ENCODE measurements around the gene LCN2.
A peak's percentile ranks its signal among the peaks of the same experiment; 100 is the strongest.

The LCN2 gene

GRCh38 chr9:128114326-128115186 lies 34.7 kb upstream of the LCN2 start:
- no peak for DNase-seq (ENCODE audit: low read depth in 4 of 4, low spot score in 1 of 4)

GRCh38 chr9:128115187-128116103 lies 33.8 kb upstream of the LCN2 start:
- no peak for DNase-seq (ENCODE audit: low read depth in 4 of 4, low spot score in 1 of 4)

DNA sequence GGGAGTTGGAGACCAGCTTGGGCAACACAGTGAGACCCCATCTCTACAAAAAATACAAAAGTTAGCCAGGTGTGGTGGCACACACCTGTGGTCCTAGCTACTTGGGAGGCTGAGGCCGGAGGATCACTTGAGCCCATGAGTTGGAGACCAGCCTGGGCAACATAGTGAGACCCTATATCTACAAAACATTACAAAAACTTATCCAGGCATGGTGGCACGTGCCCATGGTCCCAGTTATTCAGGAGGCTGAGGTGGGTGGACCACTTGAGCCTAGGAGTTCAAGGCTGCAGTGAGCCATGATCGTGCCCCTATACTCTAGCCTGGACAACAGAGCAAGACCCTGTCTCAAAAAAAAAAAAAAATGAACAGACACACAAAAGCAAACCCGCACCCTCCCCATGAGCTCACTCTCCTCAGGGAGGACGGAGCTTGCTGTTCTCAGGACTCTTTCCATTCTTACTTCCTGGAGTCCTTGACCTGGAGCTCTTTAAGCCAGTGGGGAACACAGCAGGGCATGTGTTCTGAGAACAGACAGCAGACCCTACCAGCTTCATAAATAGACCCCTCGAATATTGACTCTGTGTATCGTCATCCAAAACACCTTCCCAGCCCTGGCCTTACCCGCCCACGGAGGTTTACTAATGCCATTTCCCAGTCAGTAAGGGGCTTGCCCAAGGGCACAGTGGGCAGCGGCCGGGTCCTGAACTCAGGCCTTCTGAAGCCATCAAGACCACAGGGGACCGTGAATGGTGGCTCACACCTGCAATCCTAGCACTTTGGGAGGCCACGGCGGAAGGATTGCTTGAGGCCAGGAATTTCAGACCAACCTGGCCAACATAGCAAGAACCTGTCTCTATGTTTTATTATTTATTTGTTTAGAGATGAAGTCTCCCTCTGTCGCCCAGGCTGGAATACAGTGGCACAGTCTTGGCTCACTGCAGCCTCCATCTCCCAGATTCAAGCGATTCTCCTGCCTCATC lies 32.9 kb upstream of the LCN2 start:
- no peak for DNase-seq (ENCODE audit: low read depth in 4 of 4, low spot score in 1 of 4)

DNA sequence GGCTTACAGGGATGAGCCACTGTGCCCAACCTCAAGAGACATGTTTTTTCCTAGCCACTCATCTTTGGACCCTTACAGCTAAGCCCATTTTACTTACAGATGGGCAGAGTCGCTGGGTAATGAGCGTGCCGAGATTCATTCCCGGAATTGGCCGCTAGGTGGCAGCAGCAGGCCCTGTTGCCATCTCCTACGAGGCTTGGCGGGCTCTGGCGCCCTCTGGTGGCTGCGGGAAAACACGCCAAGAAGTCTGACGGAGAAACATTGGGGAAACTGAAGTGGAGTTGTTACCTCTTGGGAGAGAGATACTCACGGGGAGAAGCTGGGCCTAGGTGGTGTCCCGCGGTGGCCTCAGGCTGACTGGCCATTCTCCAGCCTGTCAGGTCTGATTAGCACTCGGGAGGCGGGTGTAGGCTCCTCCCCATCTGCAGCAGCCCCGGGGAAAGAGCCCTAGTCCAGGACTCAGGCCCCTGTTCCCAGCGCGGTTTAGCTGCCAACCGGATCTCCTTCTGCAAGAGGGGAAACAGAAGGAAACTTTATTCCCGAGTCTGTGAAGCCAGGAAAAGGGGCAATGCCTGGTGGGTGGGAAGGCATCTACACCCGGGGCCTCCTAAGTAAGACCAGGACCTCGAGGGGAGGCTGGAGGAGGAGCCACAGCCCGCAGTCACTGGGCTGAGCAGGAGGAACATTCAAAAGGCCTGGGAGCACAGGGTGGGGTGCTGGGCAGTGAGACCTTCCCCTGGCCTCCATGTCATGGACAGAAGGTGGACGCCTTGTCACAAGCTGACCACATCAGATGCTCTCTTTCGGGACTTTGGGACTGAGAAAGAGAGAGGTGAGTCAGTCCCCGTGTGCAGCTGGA lies 31.4 kb upstream of the LCN2 start:
- peak; percentile 97 to 100 (median 98) for DNase-seq (ENCODE audit: low read depth in 4 of 4, low spot score in 1 of 4)

DNA sequence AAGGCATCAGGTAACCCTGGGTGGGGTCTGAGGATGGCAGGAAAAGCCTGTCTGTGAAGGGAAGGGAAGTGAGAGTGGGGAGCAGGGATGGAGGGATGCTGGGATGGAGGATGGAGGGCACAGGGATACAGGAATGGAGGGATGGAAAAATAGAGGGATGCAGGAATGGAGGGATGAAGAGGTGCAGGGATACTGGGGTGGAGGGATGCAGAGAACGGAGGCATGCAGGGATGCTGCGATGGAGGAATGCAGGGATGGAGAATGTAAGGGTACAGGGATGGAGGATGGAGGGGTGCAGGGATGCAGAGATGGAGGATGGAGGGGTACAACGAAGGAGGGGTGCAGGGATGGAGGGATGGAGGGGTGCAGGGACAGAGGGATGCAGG lies 30.8 kb upstream of the LCN2 start:
- DNase-seq (ENCODE audit: low read depth in 4 of 4, low spot score in 1 of 4), result no peak

DNA sequence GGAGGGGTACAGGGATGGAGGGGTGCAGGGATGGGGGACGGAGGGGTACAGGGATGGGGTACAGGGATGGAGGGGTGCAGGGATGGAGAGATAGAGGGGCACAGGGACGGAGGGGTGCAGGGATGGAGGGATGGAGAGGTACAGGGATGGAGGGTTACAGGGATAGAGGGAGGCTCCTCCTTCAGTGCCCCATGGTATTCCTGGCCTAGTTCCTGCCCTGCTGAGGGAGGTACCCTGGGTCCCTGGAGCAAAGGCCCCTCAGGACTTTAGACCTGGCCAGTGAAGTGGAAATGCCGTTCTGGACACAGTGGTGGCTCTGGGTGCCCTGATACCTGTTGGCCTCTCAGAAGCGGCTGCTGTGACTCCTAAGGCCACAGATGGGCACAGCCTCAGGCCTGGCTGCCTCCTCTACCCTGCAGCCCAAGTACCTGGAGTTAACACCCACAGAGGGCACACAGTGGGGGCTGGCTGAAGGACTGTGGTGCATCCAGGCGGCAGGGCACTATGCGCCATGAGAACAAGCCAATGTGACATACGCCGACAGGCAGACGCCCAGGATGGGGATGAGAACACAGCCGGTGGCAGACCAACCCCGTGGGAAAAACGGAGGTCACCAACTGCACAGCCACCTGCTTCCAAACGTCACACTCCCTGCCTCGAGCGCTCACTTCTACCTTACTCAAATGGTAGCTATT lies 30.1 kb upstream of the LCN2 start:
- no peak for DNase-seq (ENCODE audit: low read depth in 4 of 4, low spot score in 1 of 4)

- DNase-seq (ENCODE audit: low read depth in 4 of 4, low spot score in 1 of 4), result no peak
These were observed 29.1 kb upstream of the LCN2 start for GRCh38 chr9:128120061-128120740.

- DNase-seq (ENCODE audit: low read depth in 4 of 4, low spot score in 1 of 4), result no peak
These were observed 28.4 kb upstream of the LCN2 start for GRCh38 chr9:128120741-128121465.

DNA sequence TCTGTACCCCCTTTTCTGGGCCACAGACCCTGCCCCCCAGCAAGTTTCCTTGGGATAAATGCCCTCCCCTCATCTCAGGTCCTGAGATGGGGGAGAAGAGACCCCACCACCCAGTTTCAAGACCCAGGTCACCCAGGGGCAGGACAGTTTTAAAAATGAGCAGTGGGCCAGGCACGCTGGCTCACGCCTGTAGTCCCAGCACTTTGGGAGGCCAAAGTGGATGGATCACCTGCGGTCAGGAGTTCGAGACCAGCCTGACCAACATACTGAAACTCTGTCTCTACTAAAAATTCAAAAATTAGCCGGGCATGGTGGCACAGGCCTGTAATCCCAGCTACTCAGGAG lies 27.8 kb upstream of the LCN2 start:
- no peak for DNase-seq (ENCODE audit: low read depth in 4 of 4, low spot score in 1 of 4)

- no peak for DNase-seq (ENCODE audit: low read depth in 4 of 4, low spot score in 1 of 4)
These were observed 27.1 kb upstream of the LCN2 start for GRCh38 chr9:128121924-128122808.

DNA sequence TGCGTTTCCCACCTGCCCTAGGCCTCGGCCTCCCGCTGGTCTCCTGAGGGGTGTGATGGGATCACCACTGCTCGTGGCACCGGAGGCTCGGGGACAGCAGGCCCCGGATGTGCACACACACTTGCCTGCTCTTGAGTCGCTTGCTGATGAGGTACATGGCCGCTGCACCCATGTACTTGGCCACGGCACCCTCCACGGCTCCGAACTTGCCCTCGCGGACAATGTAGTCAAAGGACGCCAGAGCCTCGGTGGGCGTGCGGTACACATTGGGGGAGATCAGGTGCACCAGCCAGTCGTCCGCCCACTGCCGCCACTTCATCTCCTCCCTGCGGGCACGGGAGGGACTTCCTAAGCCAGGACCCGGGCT lies 26.5 kb upstream of the LCN2 start:
- no peak for DNase-seq (ENCODE audit: low read depth in 4 of 4, low spot score in 1 of 4)

DNA sequence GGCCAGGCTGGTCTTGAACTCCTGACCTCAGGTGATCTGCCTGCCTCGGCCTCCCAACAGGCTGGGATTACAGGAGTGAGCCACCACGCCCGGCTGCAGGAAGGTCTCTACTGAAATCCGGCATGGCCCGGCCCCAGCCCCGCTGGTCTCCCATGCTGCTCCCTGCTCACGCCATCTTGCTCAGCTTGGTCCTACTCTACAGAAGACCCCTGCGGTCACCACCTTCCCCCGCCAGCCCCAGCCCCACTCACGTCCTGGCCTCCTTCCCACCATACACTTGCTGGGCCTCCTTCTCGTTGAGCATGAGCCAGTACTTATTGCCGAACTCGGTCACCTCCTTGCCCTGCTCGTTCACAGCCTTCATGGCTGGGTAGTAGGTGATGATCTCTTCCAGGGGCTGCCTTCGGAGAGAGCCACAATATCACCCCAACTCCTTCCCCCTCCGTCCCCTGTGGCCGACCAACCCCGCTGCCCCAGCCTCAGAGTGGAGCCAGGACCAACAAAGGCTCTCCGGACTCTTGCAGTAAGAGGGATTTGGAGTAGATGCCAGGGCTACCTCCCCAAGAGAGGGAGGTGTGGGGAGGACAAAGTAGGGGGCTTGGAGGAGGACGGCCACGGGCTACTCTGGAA lies 25.7 kb upstream of the LCN2 start:
- no peak for DNase-seq (ENCODE audit: low read depth in 4 of 4, low spot score in 1 of 4)

DNA sequence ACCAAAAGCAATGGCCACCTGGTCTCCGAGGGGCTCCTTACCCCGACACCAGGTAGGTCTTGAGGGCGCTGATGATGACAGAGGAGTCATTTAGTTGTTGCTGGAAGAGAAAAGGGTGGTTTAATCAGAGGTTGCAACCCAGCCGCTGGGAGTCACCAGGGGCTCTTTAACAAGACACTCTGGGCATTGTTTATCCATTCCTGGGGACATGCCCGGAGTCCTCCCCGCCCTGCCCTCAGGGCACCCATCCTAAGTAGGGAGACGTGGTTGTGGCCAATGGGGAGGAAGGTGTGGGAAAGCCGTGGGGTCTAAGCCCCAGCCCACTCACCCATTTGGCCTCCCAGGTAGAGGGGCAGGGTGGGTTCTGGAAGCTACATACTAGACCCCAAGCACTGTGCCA lies 24.8 kb upstream of the LCN2 start:
- no peak for DNase-seq (ENCODE audit: low read depth in 4 of 4, low spot score in 1 of 4)

- no peak for DNase-seq (ENCODE audit: low read depth in 4 of 4, low spot score in 1 of 4)
These were observed 24.2 kb upstream of the LCN2 start for GRCh38 chr9:128124873-128125579.

GRCh38 chr9:128125580-128126354 lies 23.5 kb upstream of the LCN2 start:
- DNase-seq (ENCODE audit: low read depth in 4 of 4, low spot score in 1 of 4), result no peak
